Activated B cell treated with CpG ODN at 0.5 μM for 24 hours (primary cell): Measurements from ENCODE around the gene COL19A1. TPM values are rescaled to one million over a fixed set of nuclear protein-coding genes. Genes with fewer than 3 reads are reported as not detected.

Experiments
- ATAC-seq: fragments of 200-7000 bp; cut with Tn5 transposase; one replicate; pipeline ENCODE4 v1.10.0; 2021; ENCODE audit warnings: low read depth, mild to moderate bottlenecking, moderate library complexity
- CTCF ChIA-PET: fragments of 350-600 bp; sonication (Branson Sonifier 250); formaldehyde crosslinking; loops from one replicate; lab custom pipeline; 2021; ENCODE audit warnings: antibody characterized with exemption; lab: Charles Lee
- POLR2A ChIA-PET: fragments of 350-600 bp; sonication (Branson Sonifier 250); formaldehyde crosslinking; loops from one replicate; lab custom pipeline; 2021; ENCODE audit warnings: antibody characterized with exemption; lab: Charles Lee
- DNase-seq: peaks from one replicate; pipeline ENCODE4 v3.0.0; 2022
- H3K27ac Mint-ChIP-seq: one replicate; pipeline ENCODE4 v1.8.0; 2020; ENCODE audit warnings: mixed read lengths
- H3K27me3 Mint-ChIP-seq: one replicate; pipeline ENCODE4 v1.8.0; 2021; ENCODE audit warnings: mixed read lengths
- H3K36me3 Mint-ChIP-seq: one replicate; pipeline ENCODE4 v1.8.0; 2021; ENCODE audit warnings: low read depth, mixed read lengths
- H3K4me1 Mint-ChIP-seq: one replicate; pipeline ENCODE4 v1.8.0; 2021; ENCODE audit warnings: mixed read lengths
- H3K4me3 Mint-ChIP-seq: one replicate; pipeline ENCODE4 v1.8.0; 2020; ENCODE audit warnings: mild to moderate bottlenecking, mixed read lengths
- H3K9me3 Mint-ChIP-seq: one replicate; pipeline ENCODE4 v1.8.0; 2020; ENCODE audit warnings: mixed read lengths
- intact Hi-C: fragments of 100-400 bp; cut with micrococcal nuclease; formaldehyde crosslinking; loops from one replicate; pipeline ENCODE4 v1.15.1; 2024
- total RNA-seq: library from RNA; stranded (reverse); gene quantifications from 2 replicates; pipeline ENCODE4 v1.2.3, GENCODE V29; 2022
- TF ChIP-seq, protein P1 (sequence below): fragments of 200-600 bp; IDR thresholded peaks from one replicate; pipeline ENCODE4 v1.8.0; 2022; ENCODE audit warnings: antibody characterized with exemption, mild to moderate bottlenecking

The COL19A1 gene
- total RNA-seq, 1 donor from 2014 or later = 54.4 TPM

DNA sequence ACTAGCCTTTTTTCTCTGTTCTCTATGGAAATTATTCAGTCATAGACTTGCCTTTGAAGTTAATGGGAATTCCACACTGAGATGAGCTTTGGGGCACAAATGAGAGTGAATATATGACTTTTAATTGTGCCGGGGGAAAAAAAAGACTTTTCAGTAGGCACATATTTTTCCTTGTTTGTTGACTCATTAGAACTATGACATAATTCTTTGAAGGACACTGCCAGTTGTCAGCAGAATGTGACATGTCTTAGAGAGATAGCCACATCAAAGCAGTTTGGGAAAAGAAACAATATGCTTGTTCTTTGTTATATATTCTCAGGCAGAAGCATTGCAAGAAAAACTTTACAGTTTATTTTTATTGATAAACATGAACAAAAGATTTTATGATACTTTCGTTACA lies 298.2 kb downstream of the COL19A1 start:
- ChIA-PET CTCF (no interaction called here), POLR2A (no interaction called here)
- TF ChIP-seq, protein P1, sequence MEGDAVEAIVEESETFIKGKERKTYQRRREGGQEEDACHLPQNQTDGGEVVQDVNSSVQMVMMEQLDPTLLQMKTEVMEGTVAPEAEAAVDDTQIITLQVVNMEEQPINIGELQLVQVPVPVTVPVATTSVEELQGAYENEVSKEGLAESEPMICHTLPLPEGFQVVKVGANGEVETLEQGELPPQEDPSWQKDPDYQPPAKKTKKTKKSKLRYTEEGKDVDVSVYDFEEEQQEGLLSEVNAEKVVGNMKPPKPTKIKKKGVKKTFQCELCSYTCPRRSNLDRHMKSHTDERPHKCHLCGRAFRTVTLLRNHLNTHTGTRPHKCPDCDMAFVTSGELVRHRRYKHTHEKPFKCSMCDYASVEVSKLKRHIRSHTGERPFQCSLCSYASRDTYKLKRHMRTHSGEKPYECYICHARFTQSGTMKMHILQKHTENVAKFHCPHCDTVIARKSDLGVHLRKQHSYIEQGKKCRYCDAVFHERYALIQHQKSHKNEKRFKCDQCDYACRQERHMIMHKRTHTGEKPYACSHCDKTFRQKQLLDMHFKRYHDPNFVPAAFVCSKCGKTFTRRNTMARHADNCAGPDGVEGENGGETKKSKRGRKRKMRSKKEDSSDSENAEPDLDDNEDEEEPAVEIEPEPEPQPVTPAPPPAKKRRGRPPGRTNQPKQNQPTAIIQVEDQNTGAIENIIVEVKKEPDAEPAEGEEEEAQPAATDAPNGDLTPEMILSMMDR = no peak
- H3K4me1 Mint-ChIP-seq = no peaks in the 10 kb centered on the region
- DNase-seq (no peak), ATAC-seq (no peak)
- H3K27me3 Mint-ChIP-seq = no peaks in the 10 kb centered on the region
- H3K36me3 Mint-ChIP-seq = peaks cover 77% of the 10 kb centered on the region
- peaks cover 4% of the 10 kb centered on the region for H3K9me3 Mint-ChIP-seq
- no peak overlapping the region for H3K27ac Mint-ChIP-seq
- intact Hi-C loops = no loop called here
- H3K4me3 Mint-ChIP-seq = no peak overlapping the region

DNA sequence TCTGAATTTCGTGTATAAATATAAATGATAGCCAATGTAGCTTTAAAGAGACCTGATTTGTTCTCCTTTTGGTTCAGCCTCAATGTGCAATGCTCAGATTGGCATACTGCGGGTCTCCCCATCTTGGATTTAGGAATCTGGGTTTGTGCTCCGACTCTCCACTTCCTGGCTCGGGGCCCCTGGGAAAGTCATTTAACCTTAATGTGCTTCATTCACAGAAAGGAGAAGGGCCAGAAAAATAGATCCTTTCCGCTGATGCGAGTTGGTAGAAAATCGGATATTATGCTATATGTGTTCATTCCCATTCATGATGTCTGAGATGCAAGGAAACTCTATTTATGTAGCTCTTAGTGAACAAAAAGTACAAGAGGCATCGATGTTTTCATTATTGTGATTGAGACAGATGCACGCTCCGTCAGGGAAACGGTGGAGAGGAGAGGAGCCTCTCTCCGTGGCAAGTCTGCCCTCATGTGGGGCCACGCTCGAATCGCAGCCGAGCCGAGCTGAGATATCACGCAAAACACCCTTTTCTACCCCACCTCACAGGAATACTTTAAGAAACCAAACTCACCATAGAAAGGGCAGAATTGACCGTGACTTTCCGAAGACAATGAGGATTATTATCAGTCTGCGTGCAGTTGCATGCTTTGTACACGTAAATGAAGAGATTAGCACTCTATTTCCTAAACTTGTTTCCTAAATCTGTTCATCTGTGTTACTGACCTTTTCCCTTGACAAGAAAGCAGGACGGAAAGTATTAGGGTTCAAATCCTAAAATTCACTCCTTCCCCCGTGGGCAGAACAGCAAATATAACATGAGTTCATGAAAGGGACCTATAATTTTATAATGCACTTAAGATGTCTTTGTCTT lies 300.0 kb downstream of the COL19A1 start:
- DNase-seq = no peak
- H3K4me1 Mint-ChIP-seq = no peaks in the 10 kb centered on the region
- peak overlapping the region; percentile 4 for H3K27ac Mint-ChIP-seq
- H3K36me3 Mint-ChIP-seq = peaks cover 77% of the 10 kb centered on the region
- ChIA-PET POLR2A (no interaction called here), CTCF (interaction anchor here (1.3 kb wide), 3 partner anchors 10 to 437 kb away, joined by 3 to 5 read pairs (median 3); no protein-coding TSS in a partner anchor)
- TF ChIP-seq, protein P1 = no peak
- peaks cover 4% of the 10 kb centered on the region for H3K9me3 Mint-ChIP-seq
- intact Hi-C loops = loop anchor here (1.0 to 5.0 kb wide), 3 partner anchors 331 to 1289 kb away; no protein-coding TSS in a partner anchor
- peak; percentile 52 for ATAC-seq
- H3K4me3 Mint-ChIP-seq = no peak overlapping the region
- H3K27me3 Mint-ChIP-seq = no peaks in the 10 kb centered on the region

DNA sequence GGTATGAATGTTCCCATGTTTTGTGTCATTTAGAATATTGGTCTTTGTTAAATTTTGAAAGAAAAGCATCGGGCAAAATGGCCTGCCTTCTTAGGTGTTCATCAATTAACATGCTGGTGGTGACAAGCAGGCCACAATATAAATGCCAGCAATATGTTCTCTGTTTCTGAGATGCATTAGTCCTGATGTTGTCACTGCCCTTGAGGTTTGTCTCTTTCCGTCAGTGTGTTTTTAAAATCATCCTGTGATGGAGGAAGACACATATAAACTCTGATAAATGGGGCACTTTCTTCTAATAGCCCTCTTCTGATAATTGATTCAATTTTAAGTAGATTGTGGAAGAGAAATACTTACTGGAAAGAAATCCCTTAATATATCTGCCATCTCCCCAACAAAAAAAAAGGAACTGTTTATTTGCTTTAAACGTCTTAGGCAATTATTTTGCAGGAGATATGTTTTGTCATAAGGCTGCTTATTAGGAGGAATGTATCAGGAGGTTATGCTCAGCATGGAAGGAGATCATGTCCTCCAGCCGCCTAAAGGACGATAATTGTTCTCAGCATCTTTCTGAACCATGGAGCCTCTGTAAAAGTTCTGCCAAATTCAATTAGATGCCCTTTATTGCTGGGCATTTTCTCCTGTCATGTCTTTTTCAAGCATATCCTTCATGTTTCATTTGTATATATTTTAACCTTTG lies 302.5 kb downstream of the COL19A1 start:
- peaks cover 77% of the 10 kb centered on the region for H3K36me3 Mint-ChIP-seq
- no peak overlapping the region for H3K4me3 Mint-ChIP-seq
- no peaks in the 10 kb centered on the region for H3K27me3 Mint-ChIP-seq
- ChIA-PET CTCF (no interaction called here), POLR2A (no interaction called here)
- ATAC-seq (no peak), DNase-seq (no peak)
- intact Hi-C loops = loop anchor here (5.0 kb wide), 1 partner anchor 1292 kb away; no protein-coding TSS in a partner anchor
- no peaks in the 10 kb centered on the region for H3K4me1 Mint-ChIP-seq
- H3K27ac Mint-ChIP-seq = no peak overlapping the region
- TF ChIP-seq, protein P1 = no peak
- H3K9me3 Mint-ChIP-seq = no peaks in the 10 kb centered on the region

DNA sequence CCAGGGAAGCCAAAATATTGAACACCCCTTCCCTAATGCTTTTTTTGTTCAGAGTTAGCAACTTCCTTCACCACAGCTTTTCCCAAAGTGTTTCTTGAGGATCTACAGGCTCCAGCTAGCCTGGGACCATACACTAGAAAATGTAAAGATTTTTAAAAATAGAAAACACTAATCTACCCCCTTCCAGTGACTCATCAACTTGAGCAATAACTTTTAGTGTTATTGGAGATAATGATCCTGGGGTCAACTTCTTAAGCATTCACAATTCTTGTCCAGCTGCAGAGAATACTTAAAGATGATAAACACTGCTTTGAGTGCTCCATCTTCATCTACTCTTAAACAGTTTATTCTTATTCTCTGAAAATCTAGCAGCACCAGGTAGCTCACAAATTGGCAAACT lies 304.9 kb downstream of the COL19A1 start:
- ChIA-PET CTCF (no interaction called here), POLR2A (no interaction called here)
- no peaks in the 10 kb centered on the region for H3K27me3 Mint-ChIP-seq
- no peak overlapping the region for H3K27ac Mint-ChIP-seq
- ATAC-seq = no peak
- H3K9me3 Mint-ChIP-seq = no peaks in the 10 kb centered on the region
- TF ChIP-seq, protein P1 = no peak
- intact Hi-C loops = no loop called here
- H3K36me3 Mint-ChIP-seq = peaks cover 72% of the 10 kb centered on the region
- H3K4me1 Mint-ChIP-seq = no peaks in the 10 kb centered on the region
- no peak overlapping the region for H3K4me3 Mint-ChIP-seq
- DNase-seq = no peak

DNA sequence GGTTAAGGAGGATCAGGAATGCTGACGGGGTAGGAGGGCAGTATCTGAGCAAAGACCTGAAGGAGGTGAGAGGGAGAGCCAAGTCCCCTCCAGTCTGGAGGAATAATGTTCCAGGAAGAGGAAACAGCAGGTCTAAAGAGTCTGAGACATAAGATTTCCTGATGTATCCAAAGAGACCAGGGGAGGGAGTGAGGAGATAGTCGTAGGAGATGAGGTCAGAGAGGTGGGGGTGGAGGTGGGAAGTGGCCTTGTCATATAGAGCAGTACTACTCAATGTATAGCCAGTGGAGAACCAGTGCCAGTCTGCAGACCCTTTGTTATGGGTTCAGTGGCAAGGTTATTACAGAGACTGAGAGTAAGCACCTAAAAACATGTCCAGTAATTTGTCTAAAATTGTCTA lies 305.9 kb downstream of the COL19A1 start:
- intact Hi-C loops = no loop called here

More for the DNA sequence above, 305.9 kb downstream of the COL19A1 start:
- ChIA-PET CTCF (no interaction called here), POLR2A (no interaction called here)
- ATAC-seq = no peak
- Mint-ChIP-seq H3K27me3 (no peaks in the 10 kb centered on the region), H3K4me1 (no peaks in the 10 kb centered on the region), H3K4me3 (no peak overlapping the region), H3K27ac (no peak overlapping the region), H3K36me3 (peaks cover 73% of the 10 kb centered on the region), H3K9me3 (no peaks in the 10 kb centered on the region)
- TF ChIP-seq, protein P1 = no peak
- DNase-seq = no peak
